ENCODE measurements around the gene TPBGL.

The TPBGL gene

DNA sequence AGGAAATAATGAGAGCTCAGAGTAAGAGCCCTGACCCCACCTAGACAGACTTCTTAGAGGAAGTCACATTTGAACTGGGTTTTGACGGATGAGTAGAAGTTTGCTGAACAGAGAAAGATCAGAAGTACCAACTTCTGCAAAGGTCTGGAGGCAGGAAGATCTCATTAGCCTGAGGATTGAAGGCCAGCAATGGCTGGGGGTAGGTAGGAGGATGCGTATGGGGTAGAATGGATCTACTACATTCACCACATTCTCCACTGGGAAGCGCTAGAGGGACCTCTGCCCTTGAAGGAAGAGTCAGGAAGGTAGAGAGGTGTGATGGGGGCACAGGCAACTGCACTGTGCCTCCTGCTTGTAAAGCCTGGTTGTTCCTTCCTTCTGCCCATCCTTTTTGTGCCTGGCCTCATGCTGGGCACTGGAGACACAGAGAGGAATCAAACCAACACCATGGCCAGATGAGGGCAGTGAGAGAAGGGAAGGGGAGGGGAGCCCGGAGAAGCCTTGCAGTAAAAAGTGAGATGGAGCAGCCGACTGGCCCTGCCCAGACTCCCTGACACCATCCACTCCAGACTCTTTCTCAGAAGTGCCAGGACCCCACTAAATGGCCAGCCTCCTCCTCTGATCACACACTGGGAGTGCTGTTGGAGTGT lies 4.9 kb downstream of the TPBGL start:
- no peak for DNase-seq (ENCODE audit: low read depth)
- TF ChIP-seq, protein P1, sequence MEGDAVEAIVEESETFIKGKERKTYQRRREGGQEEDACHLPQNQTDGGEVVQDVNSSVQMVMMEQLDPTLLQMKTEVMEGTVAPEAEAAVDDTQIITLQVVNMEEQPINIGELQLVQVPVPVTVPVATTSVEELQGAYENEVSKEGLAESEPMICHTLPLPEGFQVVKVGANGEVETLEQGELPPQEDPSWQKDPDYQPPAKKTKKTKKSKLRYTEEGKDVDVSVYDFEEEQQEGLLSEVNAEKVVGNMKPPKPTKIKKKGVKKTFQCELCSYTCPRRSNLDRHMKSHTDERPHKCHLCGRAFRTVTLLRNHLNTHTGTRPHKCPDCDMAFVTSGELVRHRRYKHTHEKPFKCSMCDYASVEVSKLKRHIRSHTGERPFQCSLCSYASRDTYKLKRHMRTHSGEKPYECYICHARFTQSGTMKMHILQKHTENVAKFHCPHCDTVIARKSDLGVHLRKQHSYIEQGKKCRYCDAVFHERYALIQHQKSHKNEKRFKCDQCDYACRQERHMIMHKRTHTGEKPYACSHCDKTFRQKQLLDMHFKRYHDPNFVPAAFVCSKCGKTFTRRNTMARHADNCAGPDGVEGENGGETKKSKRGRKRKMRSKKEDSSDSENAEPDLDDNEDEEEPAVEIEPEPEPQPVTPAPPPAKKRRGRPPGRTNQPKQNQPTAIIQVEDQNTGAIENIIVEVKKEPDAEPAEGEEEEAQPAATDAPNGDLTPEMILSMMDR (IDR thresholded peaks at IDR 0.05; ENCODE audit: low read depth, low read length, missing control alignments): no peak
- no peak overlapping the region for H3K4me3 ChIP-seq (ENCODE audit: low read depth, low read length)

DNA sequence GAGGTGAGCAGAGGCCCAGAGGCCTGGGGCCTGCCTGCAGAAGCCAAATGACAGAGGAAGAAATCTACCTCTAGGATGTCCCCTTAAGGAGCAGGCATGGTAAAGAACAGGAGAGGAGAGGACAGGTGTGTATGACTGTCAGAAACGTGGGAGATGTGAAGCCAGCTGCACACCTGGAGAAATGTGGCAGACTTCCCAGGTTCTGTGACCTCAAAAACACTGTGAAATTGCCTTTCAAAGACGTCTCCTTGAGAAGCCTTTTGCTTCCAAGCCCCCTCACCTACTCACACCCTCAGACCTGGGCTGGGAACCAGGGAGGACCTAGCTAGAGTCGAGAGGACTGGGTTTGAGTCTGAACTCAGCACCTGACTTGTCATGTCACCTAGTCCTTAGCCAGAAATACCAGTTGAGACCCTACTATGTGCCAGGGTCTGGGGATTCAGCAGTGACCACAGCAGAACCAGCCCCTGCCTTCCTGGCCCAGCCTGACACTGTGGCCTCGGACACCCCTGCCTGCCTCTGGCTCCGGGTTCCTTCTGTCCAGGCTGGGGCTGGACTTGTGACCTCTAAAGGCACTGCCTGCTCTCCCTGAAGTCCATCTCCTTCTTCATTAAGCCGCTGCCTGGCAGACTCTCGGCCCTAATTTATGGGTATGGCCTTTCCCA lies 5.6 kb downstream of the TPBGL start:
- TF ChIP-seq, protein P1 (IDR thresholded peaks at IDR 0.05; ENCODE audit: low read depth, low read length, missing control alignments): no peak
- H3K4me3 ChIP-seq (ENCODE audit: low read depth, low read length): no peak overlapping the region
- no peak for DNase-seq (ENCODE audit: low read depth)

DNA sequence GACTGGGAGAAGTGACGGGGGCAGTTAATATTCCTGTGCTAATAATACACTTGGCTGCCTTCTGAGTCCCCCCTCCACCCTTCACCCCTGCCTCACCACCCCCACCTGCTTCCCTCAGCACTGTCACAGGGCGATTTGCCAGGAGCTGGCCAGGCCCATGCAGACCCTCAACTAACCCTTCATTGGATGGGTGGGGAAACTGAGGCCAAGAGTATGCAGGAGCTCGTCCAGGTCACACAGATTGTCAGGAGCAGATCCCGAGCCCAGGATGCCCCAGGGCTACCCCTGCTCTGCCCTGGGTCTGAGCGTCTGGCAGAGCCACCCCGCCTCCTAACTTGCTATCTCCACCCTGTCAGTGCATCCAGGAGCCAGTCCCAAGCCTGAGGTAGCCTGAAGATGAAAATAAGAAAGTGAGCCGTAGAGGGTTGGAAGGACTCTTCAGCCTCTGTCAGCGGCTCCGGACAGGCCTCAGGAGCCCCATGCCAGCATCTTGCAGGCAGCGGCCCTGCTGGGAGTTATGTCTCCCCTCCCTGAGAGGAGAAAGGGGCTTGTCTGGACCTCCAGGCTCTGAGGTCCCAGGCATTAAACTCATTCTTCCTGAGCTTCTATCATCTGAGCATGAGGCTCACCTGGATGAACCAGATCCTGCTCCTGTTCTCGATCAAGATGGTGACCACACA lies 6.2 kb downstream of the TPBGL start:
- TF ChIP-seq, protein P1 (IDR thresholded peaks at IDR 0.05; ENCODE audit: low read depth, low read length, missing control alignments): no peak
- H3K4me3 ChIP-seq (ENCODE audit: low read depth, low read length): no peak overlapping the region
- no peak for DNase-seq (ENCODE audit: low read depth)

DNA sequence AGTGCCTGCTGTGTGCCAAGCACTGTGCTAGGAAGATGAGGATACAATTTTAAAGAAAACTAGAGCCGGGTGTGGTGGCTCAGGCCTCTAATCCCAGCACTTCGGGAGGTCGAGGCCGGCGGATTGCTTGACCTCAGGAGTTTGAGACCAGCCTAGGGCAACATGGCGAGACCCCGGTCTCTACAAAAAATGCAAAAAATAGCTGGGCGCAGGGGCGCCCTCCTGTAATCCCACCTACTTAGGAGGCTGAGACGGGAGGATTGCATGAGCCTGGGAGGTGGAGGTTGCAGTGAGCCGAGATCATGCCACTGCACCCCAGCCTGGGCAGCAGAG lies 8.3 kb downstream of the TPBGL start:
- H3K4me3 ChIP-seq (ENCODE audit: low read depth, low read length): no peak overlapping the region
- no peak for DNase-seq (ENCODE audit: low read depth)
- TF ChIP-seq, protein P1 (IDR thresholded peaks at IDR 0.05; ENCODE audit: low read depth, low read length, missing control alignments): no peak

DNA sequence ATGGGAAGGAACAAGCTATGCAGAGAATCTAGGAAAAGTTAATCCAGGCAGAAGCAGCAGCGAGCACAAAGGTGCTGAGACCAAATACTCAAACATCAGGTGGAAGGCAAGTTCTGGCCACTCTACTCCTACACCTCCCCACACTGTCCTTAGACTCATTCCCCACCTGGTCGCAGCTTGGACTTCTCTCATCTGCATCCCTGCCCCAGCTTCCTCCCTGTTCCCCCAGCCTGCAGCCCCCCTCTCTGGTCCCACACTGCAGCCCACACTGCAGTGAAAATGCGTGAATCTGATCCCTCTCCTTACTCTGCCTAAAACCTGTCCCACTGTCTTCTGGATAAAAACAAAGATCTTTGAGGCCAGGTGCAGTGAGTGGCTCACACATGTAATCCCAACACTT lies 9.1 kb downstream of the TPBGL start:
- TF ChIP-seq, protein P1 (IDR thresholded peaks at IDR 0.05; ENCODE audit: low read depth, low read length, missing control alignments): no peak
- no peak overlapping the region for H3K4me3 ChIP-seq (ENCODE audit: low read depth, low read length)
- no peak for DNase-seq (ENCODE audit: low read depth)

DNA sequence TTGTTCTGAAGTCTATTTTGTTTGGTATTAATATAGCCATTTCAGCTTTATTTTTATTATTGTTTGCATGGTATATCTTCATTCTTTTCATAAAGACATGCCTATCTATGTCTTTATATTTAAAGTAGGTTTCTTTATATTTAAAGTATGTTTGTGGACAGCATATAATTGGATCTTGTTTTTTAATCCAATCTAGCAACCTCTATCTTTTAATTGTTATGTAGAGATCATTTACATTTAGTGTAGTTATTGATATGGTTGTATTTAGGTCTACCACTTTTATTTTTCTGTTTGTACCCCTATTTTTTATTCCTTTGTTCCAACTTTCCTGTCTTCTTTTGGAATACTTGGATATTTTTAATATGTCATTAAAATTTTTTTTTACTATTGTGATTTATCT lies 13.8 kb downstream of the TPBGL start:
- H3K4me3 ChIP-seq (ENCODE audit: low read depth, low read length): no peak overlapping the region
- TF ChIP-seq, protein P1 (IDR thresholded peaks at IDR 0.05; ENCODE audit: low read depth, low read length, missing control alignments): no peak
- DNase-seq (ENCODE audit: low read depth): no peak

Data from GM12864 (cell line).